K562 (cell line): ENCODE measurements around the gene CDKN1C. TPM values are rescaled to one million over a fixed set of nuclear protein-coding genes. Genes with fewer than 3 reads are reported as not detected.
A peak's percentile ranks its signal among the peaks of the same experiment; 100 is the strongest.

Experiments used
- CLOCK ChIP-seq: fragments of 250-450 bp; sonication (Bioruptor Pico); IDR thresholded peaks from 2 replicates; pipeline ENCODE4 v1.4.0; 2020; ENCODE audit warnings: mild to moderate bottlenecking, moderate library complexity, borderline replicate concordance
- DNMT1 ChIP-seq: fragments of 450-650 bp; IDR thresholded peaks from 2 replicates; pipeline ENCODE4 v1.6.1; 2016; ENCODE audit warnings: antibody characterized with exemption, mild to moderate bottlenecking
- FIP1L1 ChIP-seq: fragments of 200-400 bp; formaldehyde crosslinking; IDR thresholded peaks from 2 replicates; pipeline ENCODE4 v1.6.1; 2018; ENCODE audit warnings: mild to moderate bottlenecking, low read depth, low read length; ENCODE audit not compliant: poor library complexity, severe bottlenecking
- HDGF ChIP-seq: fragments of 450-650 bp; IDR thresholded peaks from 2 replicates; pipeline ENCODE4 v1.6.1; 2016
- IRF9 ChIP-seq: fragments of 450-650 bp; IDR thresholded peaks from 2 replicates; pipeline ENCODE4 v1.6.1; 2016; ENCODE audit warnings: missing biosample characterization, missing genetic modification characterization
- LARP7 ChIP-seq: fragments of 450-650 bp; IDR thresholded peaks from 2 replicates; pipeline ENCODE4 v1.6.1; 2016
- NFE2 ChIP-seq: IDR thresholded peaks from 2 replicates; pipeline ENCODE4 v1.6.1; 2014; ENCODE audit warnings: antibody characterized with exemption, low read depth
- NFRKB ChIP-seq: fragments of 450-650 bp; IDR thresholded peaks from 2 replicates; pipeline ENCODE4 v1.6.1; 2016; ENCODE audit warnings: low read depth
- PTBP1 ChIP-seq: fragments of 200-400 bp; formaldehyde crosslinking; IDR thresholded peaks from 2 replicates; pipeline ENCODE4 v1.6.1; 2017; ENCODE audit warnings: low read depth, low read length
- RB1 ChIP-seq: fragments of 450-650 bp; IDR thresholded peaks from 2 replicates; pipeline ENCODE4 v1.6.1; 2017; ENCODE audit warnings: low read depth, mild to moderate bottlenecking
- USF1 ChIP-seq: sonication (generic); formaldehyde crosslinking; IDR thresholded peaks from 2 replicates; pipeline ENCODE4 v1.9.0; 2022; ENCODE audit warnings: mild to moderate bottlenecking, missing genetic modification reagents
- polyA plus RNA-seq, 8 experiments: library from polyadenylated mRNA; depleted of rRNA in 4 of 8; stranded (reverse) in 5 of 8; unstranded in 3 of 8; fragments of >200 nt; fragmentation: Nextera tagmentation in 2 of 8; fragmentation: Illumina TruSeq in 1 of 8; extraction: Ambion mirVana in 2 of 8; extraction: Trizol in 1 of 8; gene quantifications; 2 replicates each; pipeline versions ENCODE4 v1.2.1 to v1.2.3, GENCODE V29; 2011 to 2014; ENCODE audit warnings: inconsistent platforms in 1 of 8, missing spikeins in 1 of 8
- total RNA-seq, 7 experiments: library from RNA; depleted of rRNA in 6 of 7; stranded (reverse); fragments of >200 nt in 6 of 7; fragmentation: Illumina TruSeq in 2 of 7; extraction: Trizol in 2 of 7; gene quantifications; 2 replicates each; pipeline versions ENCODE4 v1.2.1 to v1.2.3, GENCODE V29; 2011 to 2021; ENCODE audit warnings: low replicate concordance in 1 of 7
- TF ChIP-seq, protein P1 (sequence below): fragments of 450-650 bp; IDR thresholded peaks from 2 replicates; pipeline ENCODE4 v1.6.1; 2016; ENCODE audit warnings: mild to moderate bottlenecking, moderate library complexity

CDKN1C gene
- total and polyA plus RNA-seq, 9 of the 15 experiments (the other 6 are each of a cell fraction or from before 2014, with no cell fraction given), result 2.8 to 21.1 (median 9.3) TPM

DNA sequence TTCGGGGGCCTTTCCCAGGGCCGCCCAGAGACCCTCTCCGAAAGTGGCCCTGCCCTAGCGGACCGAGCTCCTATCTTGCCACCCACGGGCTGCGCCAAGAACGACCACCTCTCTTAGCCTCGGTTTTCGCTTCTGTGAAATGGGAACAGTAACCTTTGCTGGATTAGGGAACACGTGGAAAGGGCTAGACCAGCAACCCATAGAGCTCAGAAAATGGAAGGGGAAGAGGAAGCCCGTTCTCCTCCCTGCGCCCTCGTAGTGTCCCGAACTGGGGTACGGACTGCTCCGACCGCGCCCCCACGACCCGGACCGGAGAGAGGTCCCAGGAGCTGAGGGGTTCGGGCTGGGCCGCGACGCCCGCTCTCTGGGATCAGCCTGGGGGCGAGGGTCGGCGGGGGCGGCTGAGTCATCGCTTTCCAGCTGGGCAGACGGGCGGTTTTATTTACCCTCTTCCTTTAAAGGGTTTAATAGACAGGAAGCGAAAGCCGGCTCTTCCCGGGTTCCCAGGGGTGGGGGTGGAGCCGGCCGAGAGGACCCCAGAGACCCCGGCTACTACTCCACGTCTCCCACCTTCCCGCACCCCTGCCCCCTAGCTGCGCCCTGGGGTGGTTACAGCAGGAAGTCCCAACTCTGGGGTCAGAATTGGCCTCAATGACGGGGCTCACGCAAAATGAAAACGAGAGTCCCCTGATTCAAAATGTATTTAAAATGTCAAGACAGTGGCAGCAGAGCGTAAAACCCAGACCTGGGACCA is 44.6 kb upstream of the CDKN1C start (continued):
- TF ChIP-seq, protein P1, sequence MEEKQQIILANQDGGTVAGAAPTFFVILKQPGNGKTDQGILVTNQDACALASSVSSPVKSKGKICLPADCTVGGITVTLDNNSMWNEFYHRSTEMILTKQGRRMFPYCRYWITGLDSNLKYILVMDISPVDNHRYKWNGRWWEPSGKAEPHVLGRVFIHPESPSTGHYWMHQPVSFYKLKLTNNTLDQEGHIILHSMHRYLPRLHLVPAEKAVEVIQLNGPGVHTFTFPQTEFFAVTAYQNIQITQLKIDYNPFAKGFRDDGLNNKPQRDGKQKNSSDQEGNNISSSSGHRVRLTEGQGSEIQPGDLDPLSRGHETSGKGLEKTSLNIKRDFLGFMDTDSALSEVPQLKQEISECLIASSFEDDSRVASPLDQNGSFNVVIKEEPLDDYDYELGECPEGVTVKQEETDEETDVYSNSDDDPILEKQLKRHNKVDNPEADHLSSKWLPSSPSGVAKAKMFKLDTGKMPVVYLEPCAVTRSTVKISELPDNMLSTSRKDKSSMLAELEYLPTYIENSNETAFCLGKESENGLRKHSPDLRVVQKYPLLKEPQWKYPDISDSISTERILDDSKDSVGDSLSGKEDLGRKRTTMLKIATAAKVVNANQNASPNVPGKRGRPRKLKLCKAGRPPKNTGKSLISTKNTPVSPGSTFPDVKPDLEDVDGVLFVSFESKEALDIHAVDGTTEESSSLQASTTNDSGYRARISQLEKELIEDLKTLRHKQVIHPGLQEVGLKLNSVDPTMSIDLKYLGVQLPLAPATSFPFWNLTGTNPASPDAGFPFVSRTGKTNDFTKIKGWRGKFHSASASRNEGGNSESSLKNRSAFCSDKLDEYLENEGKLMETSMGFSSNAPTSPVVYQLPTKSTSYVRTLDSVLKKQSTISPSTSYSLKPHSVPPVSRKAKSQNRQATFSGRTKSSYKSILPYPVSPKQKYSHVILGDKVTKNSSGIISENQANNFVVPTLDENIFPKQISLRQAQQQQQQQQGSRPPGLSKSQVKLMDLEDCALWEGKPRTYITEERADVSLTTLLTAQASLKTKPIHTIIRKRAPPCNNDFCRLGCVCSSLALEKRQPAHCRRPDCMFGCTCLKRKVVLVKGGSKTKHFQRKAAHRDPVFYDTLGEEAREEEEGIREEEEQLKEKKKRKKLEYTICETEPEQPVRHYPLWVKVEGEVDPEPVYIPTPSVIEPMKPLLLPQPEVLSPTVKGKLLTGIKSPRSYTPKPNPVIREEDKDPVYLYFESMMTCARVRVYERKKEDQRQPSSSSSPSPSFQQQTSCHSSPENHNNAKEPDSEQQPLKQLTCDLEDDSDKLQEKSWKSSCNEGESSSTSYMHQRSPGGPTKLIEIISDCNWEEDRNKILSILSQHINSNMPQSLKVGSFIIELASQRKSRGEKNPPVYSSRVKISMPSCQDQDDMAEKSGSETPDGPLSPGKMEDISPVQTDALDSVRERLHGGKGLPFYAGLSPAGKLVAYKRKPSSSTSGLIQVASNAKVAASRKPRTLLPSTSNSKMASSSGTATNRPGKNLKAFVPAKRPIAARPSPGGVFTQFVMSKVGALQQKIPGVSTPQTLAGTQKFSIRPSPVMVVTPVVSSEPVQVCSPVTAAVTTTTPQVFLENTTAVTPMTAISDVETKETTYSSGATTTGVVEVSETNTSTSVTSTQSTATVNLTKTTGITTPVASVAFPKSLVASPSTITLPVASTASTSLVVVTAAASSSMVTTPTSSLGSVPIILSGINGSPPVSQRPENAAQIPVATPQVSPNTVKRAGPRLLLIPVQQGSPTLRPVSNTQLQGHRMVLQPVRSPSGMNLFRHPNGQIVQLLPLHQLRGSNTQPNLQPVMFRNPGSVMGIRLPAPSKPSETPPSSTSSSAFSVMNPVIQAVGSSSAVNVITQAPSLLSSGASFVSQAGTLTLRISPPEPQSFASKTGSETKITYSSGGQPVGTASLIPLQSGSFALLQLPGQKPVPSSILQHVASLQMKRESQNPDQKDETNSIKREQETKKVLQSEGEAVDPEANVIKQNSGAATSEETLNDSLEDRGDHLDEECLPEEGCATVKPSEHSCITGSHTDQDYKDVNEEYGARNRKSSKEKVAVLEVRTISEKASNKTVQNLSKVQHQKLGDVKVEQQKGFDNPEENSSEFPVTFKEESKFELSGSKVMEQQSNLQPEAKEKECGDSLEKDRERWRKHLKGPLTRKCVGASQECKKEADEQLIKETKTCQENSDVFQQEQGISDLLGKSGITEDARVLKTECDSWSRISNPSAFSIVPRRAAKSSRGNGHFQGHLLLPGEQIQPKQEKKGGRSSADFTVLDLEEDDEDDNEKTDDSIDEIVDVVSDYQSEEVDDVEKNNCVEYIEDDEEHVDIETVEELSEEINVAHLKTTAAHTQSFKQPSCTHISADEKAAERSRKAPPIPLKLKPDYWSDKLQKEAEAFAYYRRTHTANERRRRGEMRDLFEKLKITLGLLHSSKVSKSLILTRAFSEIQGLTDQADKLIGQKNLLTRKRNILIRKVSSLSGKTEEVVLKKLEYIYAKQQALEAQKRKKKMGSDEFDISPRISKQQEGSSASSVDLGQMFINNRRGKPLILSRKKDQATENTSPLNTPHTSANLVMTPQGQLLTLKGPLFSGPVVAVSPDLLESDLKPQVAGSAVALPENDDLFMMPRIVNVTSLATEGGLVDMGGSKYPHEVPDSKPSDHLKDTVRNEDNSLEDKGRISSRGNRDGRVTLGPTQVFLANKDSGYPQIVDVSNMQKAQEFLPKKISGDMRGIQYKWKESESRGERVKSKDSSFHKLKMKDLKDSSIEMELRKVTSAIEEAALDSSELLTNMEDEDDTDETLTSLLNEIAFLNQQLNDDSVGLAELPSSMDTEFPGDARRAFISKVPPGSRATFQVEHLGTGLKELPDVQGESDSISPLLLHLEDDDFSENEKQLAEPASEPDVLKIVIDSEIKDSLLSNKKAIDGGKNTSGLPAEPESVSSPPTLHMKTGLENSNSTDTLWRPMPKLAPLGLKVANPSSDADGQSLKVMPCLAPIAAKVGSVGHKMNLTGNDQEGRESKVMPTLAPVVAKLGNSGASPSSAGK, result peak; percentile 73
- no peak for TF ChIP-seq CLOCK (CRISPR knock-in tag)
- no peak for TF ChIP-seq IRF9 (tag)
- TF ChIP-seq RB1, result 0 out of 2 replicates have a peak, but pooled peaks have one; percentile 23
- TF ChIP-seq HDGF, result no peak
- peak; percentile 53 for TF ChIP-seq NFRKB
- peak; percentile 74 for TF ChIP-seq NFE2
- TF ChIP-seq PTBP1, result peak; percentile 80; the same call in 1 of the 2 replicates
- TF ChIP-seq LARP7, result 0 out of 2 replicates have a peak, but pooled peaks have one; percentile 26
- peak; percentile 59 for TF ChIP-seq USF1
- TF ChIP-seq DNMT1, result no peak
- TF ChIP-seq FIP1L1, result no peak
